Activated CD4-positive, alpha-beta T cell treated with anti-CD3 and anti-CD28 coated beads for 36 hours (primary cell): ENCODE measurements around the gene NFAT5. TPM values are rescaled to one million over a fixed set of nuclear protein-coding genes. Genes with fewer than 3 reads are reported as not detected.

Experiments
- ATAC-seq: fragments of 200-7000 bp; cut with Tn5 transposase; one replicate; pipeline ENCODE4 v1.10.0; 2021; ENCODE audit warnings: mild to moderate bottlenecking, moderate library complexity
- CTCF ChIA-PET: fragments of 350-600 bp; sonication (Branson Sonifier 250); formaldehyde crosslinking; loops from one replicate; lab custom pipeline; 2021; ENCODE audit warnings: antibody characterized with exemption; lab: Charles Lee
- POLR2A ChIA-PET: fragments of 350-600 bp; sonication (Branson Sonifier 250); formaldehyde crosslinking; loops from one replicate; lab custom pipeline; 2021; ENCODE audit warnings: antibody characterized with exemption, inconsistent platforms; lab: Charles Lee
- DNase-seq: peaks from one replicate; pipeline ENCODE4 v3.0.0-alpha.2; 2020
- H3K27ac Mint-ChIP-seq: one replicate; pipeline ENCODE4 v1.8.0; 2021; ENCODE audit warnings: mixed read lengths
- H3K27me3 Mint-ChIP-seq: one replicate; pipeline ENCODE4 v1.8.0; 2021; ENCODE audit warnings: mixed read lengths
- H3K36me3 Mint-ChIP-seq: one replicate; pipeline ENCODE4 v1.8.0; 2021; ENCODE audit warnings: low read depth, mixed read lengths
- H3K4me1 Mint-ChIP-seq: one replicate; pipeline ENCODE4 v1.8.0; 2021; ENCODE audit warnings: mixed read lengths
- H3K4me3 Mint-ChIP-seq: one replicate; pipeline ENCODE4 v1.8.0; 2021; ENCODE audit warnings: mild to moderate bottlenecking, moderate library complexity, mixed read lengths
- H3K9me3 Mint-ChIP-seq: one replicate; pipeline ENCODE4 v1.8.0; 2021; ENCODE audit warnings: low read depth, mixed read lengths
- intact Hi-C, 2 experiments: fragments of 100-400 bp; cut with DNase I in 1 of 2; cut with micrococcal nuclease in 1 of 2; formaldehyde crosslinking; loops; one replicate each; pipeline versions ENCODE4 v1.14.2 to v1.15.1; 2022 to 2024; cut with DNase I, micrococcal nuclease
- total RNA-seq, 2 experiments: library from RNA; stranded (reverse); gene quantifications; one replicate each; pipeline ENCODE4 v1.2.3, GENCODE V29; 2021

The NFAT5 gene
- total RNA-seq, 2 experiments from 2014 or later, result 29.6 to 37.9 TPM

- no peak overlapping the region for H3K4me3 Mint-ChIP-seq
- ChIA-PET POLR2A (no interaction called here), CTCF (no interaction called here)
- no peaks in the 10 kb centered on the region for H3K27me3 Mint-ChIP-seq
- peaks cover 47% of the 10 kb centered on the region for H3K4me1 Mint-ChIP-seq
- ATAC-seq (no peak), DNase-seq (no peak)
- no peak overlapping the region for H3K27ac Mint-ChIP-seq
- peaks cover 15% of the 10 kb centered on the region for H3K36me3 Mint-ChIP-seq
- no peaks in the 10 kb centered on the region for H3K9me3 Mint-ChIP-seq
- intact Hi-C loops, result no loop called here
Measured at GRCh38 chr16:69598045-69598444, 32.3 kb downstream of the NFAT5 start.

- no peaks in the 10 kb centered on the region for H3K27me3 Mint-ChIP-seq
- peaks cover 15% of the 10 kb centered on the region for H3K36me3 Mint-ChIP-seq
- no peaks in the 10 kb centered on the region for H3K9me3 Mint-ChIP-seq
- H3K27ac Mint-ChIP-seq, result no peak overlapping the region
- no peak for DNase-seq
- no peak overlapping the region for H3K4me3 Mint-ChIP-seq
- ChIA-PET POLR2A (interaction anchor here (0.5 to 0.7 kb wide), 2 partner anchors 8 to 26 kb away, joined by 3 to 16 read pairs; no protein-coding TSS in a partner anchor), CTCF (no interaction called here)
- no peak for ATAC-seq
- intact Hi-C loops, result no loop called here
- peaks cover 42% of the 10 kb centered on the region for H3K4me1 Mint-ChIP-seq
Measured at GRCh38 chr16:69599731-69600130, 34.0 kb downstream of the NFAT5 start.

GRCh38 chr16:69600202-69600601, 34.4 kb downstream of the NFAT5 start:
- Mint-ChIP-seq H3K9me3 (no peaks in the 10 kb centered on the region), H3K36me3 (peaks cover 15% of the 10 kb centered on the region), H3K27ac (no peak overlapping the region), H3K27me3 (no peaks in the 10 kb centered on the region), H3K4me1 (peaks cover 37% of the 10 kb centered on the region), H3K4me3 (no peak overlapping the region)
- intact Hi-C loops, result no loop called here
- CTCF ChIA-PET, result interaction anchor here (0.7 kb wide), 1 partner anchor 25 kb away, joined by 3 read pairs; no protein-coding TSS in a partner anchor
- DNase-seq (no peak), ATAC-seq (no peak)
- POLR2A ChIA-PET, result interaction anchor here (0.5 to 0.7 kb wide), 2 partner anchors 8 to 26 kb away, joined by 3 to 16 read pairs; no protein-coding TSS in a partner anchor

- ChIA-PET CTCF (interaction anchor here (0.7 to 1.3 kb wide), 3 partner anchors 9 to 205 kb away, joined by 3 to 5 read pairs (median 3); no protein-coding TSS in a partner anchor), POLR2A (no interaction called here)
- ATAC-seq (no peak), DNase-seq (no peak)
- intact Hi-C loops, result no loop called here
- Mint-ChIP-seq H3K27me3 (no peaks in the 10 kb centered on the region), H3K9me3 (no peaks in the 10 kb centered on the region), H3K4me3 (no peak overlapping the region), H3K4me1 (peaks cover 31% of the 10 kb centered on the region), H3K36me3 (peaks cover 13% of the 10 kb centered on the region), H3K27ac (no peak overlapping the region)
Measured at GRCh38 chr16:69601250-69601649, 35.5 kb downstream of the NFAT5 start.

GRCh38 chr16:69606985-69607384, 41.2 kb downstream of the NFAT5 start:
- CTCF ChIA-PET, result no interaction called here
- DNase-seq (no peak), ATAC-seq (peak; percentile 79)
- H3K27me3 Mint-ChIP-seq, result no peaks in the 10 kb centered on the region
- H3K9me3 Mint-ChIP-seq, result no peaks in the 10 kb centered on the region
- H3K4me1 Mint-ChIP-seq, result peaks cover 50% of the 10 kb centered on the region
- H3K4me3 Mint-ChIP-seq, result peak overlapping the region; percentile 48
- H3K36me3 Mint-ChIP-seq, result peaks cover 22% of the 10 kb centered on the region
- intact Hi-C loops, result loop anchor here (1.0 to 5.0 kb wide), 2 partner anchors 40 kb away; partner anchors contain the start of gene NFAT5 (in 1 of the 2)
- peak overlapping the region; percentile 94 for H3K27ac Mint-ChIP-seq
- POLR2A ChIA-PET, result no interaction called here

- CTCF ChIA-PET, result interaction anchor here (0.7 kb wide), 1 partner anchor 292 kb away, joined by 3 read pairs; no protein-coding TSS in a partner anchor
- ATAC-seq, result peak; percentile 75
- Mint-ChIP-seq H3K4me3 (peak overlapping the region; percentile 48), H3K9me3 (no peaks in the 10 kb centered on the region), H3K4me1 (peaks cover 55% of the 10 kb centered on the region), H3K27ac (peak overlapping the region; percentile 94), H3K36me3 (peaks cover 22% of the 10 kb centered on the region), H3K27me3 (no peaks in the 10 kb centered on the region)
- intact Hi-C loops, result loop anchor here (1.0 to 5.0 kb wide), 2 partner anchors 40 kb away; partner anchors contain the start of gene NFAT5 (in 1 of the 2)
- POLR2A ChIA-PET, result no interaction called here
- DNase-seq, result no peak
Measured at GRCh38 chr16:69607674-69608073, 41.9 kb downstream of the NFAT5 start.

GRCh38 chr16:69610356-69610755, 44.6 kb downstream of the NFAT5 start:
- Mint-ChIP-seq H3K36me3 (peaks cover 25% of the 10 kb centered on the region), H3K27me3 (no peaks in the 10 kb centered on the region), H3K9me3 (no peaks in the 10 kb centered on the region), H3K27ac (no peak overlapping the region), H3K4me1 (peaks cover 68% of the 10 kb centered on the region), H3K4me3 (no peak overlapping the region)
- ChIA-PET CTCF (interaction anchor here (1.1 kb wide), 1 partner anchor 11 kb away, joined by 3 read pairs; no protein-coding TSS in a partner anchor), POLR2A (no interaction called here)
- ATAC-seq (no peak), DNase-seq (no peak)
- intact Hi-C loops, result no loop called here

GRCh38 chr16:69611103-69611640, 45.4 kb downstream of the NFAT5 start:
- H3K4me1 Mint-ChIP-seq, result peaks cover 68% of the 10 kb centered on the region
- intact Hi-C loops, result no loop called here
- ATAC-seq, result no peak
- no peak overlapping the region for H3K4me3 Mint-ChIP-seq
- no peaks in the 10 kb centered on the region for H3K27me3 Mint-ChIP-seq
- CTCF ChIA-PET, result interaction anchor here (1.1 kb wide), 1 partner anchor 10 kb away, joined by 3 read pairs; no protein-coding TSS in a partner anchor
- H3K27ac Mint-ChIP-seq, result no peak overlapping the region
- H3K9me3 Mint-ChIP-seq, result no peaks in the 10 kb centered on the region
- POLR2A ChIA-PET, result no interaction called here
- peaks cover 22% of the 10 kb centered on the region for H3K36me3 Mint-ChIP-seq
- DNase-seq, result no peak

- ChIA-PET POLR2A (interaction anchor here (0.6 to 0.7 kb wide), 2 partner anchors 49 to 87 kb away, joined by 3 to 5 read pairs; no protein-coding TSS in a partner anchor), CTCF (interaction anchor here (0.6 kb wide), 1 partner anchor 77 kb away, joined by 3 read pairs; no protein-coding TSS in a partner anchor)
- Mint-ChIP-seq H3K4me1 (peaks cover 49% of the 10 kb centered on the region), H3K36me3 (peaks cover 16% of the 10 kb centered on the region), H3K4me3 (no peak overlapping the region), H3K27ac (peak overlapping the region; percentile 28), H3K9me3 (no peaks in the 10 kb centered on the region), H3K27me3 (no peaks in the 10 kb centered on the region)
- intact Hi-C loops, result no loop called here
- ATAC-seq (peak; percentile 93), DNase-seq (no peak)
Measured at GRCh38 chr16:69613378-69614154, 47.8 kb downstream of the NFAT5 start.

GRCh38 chr16:69615528-69615927, 49.8 kb downstream of the NFAT5 start:
- DNase-seq, result no peak
- ChIA-PET POLR2A (no interaction called here), CTCF (no interaction called here)
- Mint-ChIP-seq H3K4me1 (peaks cover 37% of the 10 kb centered on the region), H3K27me3 (no peaks in the 10 kb centered on the region), H3K36me3 (peaks cover 10% of the 10 kb centered on the region), H3K27ac (no peak overlapping the region), H3K4me3 (no peak overlapping the region), H3K9me3 (no peaks in the 10 kb centered on the region)
- intact Hi-C loops, result no loop called here
- no peak for ATAC-seq

GRCh38 chr16:69616082-69616481, 50.3 kb downstream of the NFAT5 start:
- H3K27ac Mint-ChIP-seq, result no peak overlapping the region
- H3K4me1 Mint-ChIP-seq, result peaks cover 34% of the 10 kb centered on the region
- H3K36me3 Mint-ChIP-seq, result peaks cover 11% of the 10 kb centered on the region
- H3K9me3 Mint-ChIP-seq, result no peaks in the 10 kb centered on the region
- no peak for ATAC-seq
- ChIA-PET CTCF (no interaction called here), POLR2A (no interaction called here)
- H3K27me3 Mint-ChIP-seq, result no peaks in the 10 kb centered on the region
- intact Hi-C loops, result no loop called here
- no peak overlapping the region for H3K4me3 Mint-ChIP-seq
- DNase-seq, result no peak
